Neural progenitor cell (in vitro differentiated cells): ENCODE results near the gene CYP2C8.
"Not testable (repeated sequence)": the region's sequence is repeated elsewhere in the genome, so short reads cannot be mapped to it uniquely, and the experiment has no call there.

ENCODE experiments used
- EZH2 ChIP-seq: fragments of 200-600 bp; sonication (generic); IDR thresholded peaks from 2 replicates; pipeline ENCODE4 v1.6.1; 2017; ENCODE audit warnings: antibody characterized with exemption, mild to moderate bottlenecking, moderate library complexity
- EZH2phosphoT487 ChIP-seq: fragments of 200-600 bp; sonication (generic); IDR thresholded peaks from 2 replicates; pipeline ENCODE4 v1.6.1; 2017; ENCODE audit warnings: antibody characterized with exemption
- TF ChIP-seq, protein P1 (sequence below): fragments of 200-600 bp; sonication (generic); IDR thresholded peaks from 2 replicates; pipeline ENCODE4 v1.5.1; 2017; ENCODE audit warnings: antibody characterized with exemption, mild to moderate bottlenecking

DNA sequence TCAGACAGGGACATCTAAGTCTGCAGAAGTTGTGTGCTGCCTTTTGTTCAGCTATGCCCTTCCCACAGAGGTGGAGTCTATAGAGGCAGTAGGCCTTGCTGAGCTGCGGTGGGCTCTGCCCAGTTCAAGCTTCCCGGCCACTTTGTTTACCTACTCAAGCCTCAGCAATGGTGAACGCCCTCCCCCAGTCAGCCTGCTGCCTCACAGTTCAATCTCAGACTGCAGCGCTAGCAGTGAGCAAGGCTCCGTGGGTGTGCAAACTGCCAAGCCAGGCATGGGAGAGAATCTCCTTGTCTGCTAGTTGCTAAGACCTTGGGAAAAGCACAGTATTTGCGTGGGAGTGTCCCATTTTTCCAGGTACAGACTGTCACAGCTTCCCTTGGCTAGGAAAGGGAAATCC lies 41.5 kb upstream of the CYP2C8 start:
- TF ChIP-seq, protein P1, sequence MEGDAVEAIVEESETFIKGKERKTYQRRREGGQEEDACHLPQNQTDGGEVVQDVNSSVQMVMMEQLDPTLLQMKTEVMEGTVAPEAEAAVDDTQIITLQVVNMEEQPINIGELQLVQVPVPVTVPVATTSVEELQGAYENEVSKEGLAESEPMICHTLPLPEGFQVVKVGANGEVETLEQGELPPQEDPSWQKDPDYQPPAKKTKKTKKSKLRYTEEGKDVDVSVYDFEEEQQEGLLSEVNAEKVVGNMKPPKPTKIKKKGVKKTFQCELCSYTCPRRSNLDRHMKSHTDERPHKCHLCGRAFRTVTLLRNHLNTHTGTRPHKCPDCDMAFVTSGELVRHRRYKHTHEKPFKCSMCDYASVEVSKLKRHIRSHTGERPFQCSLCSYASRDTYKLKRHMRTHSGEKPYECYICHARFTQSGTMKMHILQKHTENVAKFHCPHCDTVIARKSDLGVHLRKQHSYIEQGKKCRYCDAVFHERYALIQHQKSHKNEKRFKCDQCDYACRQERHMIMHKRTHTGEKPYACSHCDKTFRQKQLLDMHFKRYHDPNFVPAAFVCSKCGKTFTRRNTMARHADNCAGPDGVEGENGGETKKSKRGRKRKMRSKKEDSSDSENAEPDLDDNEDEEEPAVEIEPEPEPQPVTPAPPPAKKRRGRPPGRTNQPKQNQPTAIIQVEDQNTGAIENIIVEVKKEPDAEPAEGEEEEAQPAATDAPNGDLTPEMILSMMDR, result not testable (repeated sequence)
- TF ChIP-seq EZH2, EZH2phosphoT487: not testable (repeated sequence)
